GM12878 (cell line): ENCODE data around the gene DHX34. TPM values are rescaled to one million over a fixed set of nuclear protein-coding genes. Genes with fewer than 3 reads are reported as not detected.

Source experiments
- ATAC-seq: fragments of 200-7000 bp; cut with Tn5 transposase; 3 replicates; pipeline ENCODE4 v1.9.1; 2020; ENCODE audit warnings: mild to moderate bottlenecking, moderate library complexity
- BruUV-seq: library from RNA; stranded (reverse); fragments of 400-500 nt; replicated peaks from 2 replicates; lab custom pipeline; 2021; lab: Mats Ljungman, UMichigan
- CTCF ChIA-PET: fragments of 300-600 bp; sonication (Branson Sonifier 250); formaldehyde crosslinking; extraction: SDS; loops from one replicate; lab custom pipeline; 2021; ENCODE audit warnings: inconsistent platforms; lab: Yijun Ruan, JAX
- POLR2A ChIA-PET: fragments of 350-600 bp; formaldehyde crosslinking; extraction: SDS; loops from one replicate; lab custom pipeline; 2021; ENCODE audit warnings: inconsistent platforms; lab: Charles Lee
- RAD21 ChIA-PET: fragments of 300-600 bp; sonication (Branson Sonifier 250); formaldehyde crosslinking; loops from one replicate; lab custom pipeline; 2023; ENCODE audit warnings: antibody characterized with exemption; ENCODE audit not compliant: unreplicated experiment; lab: Charles Lee
- SMC1A ChIA-PET: fragments of 300-600 bp; sonication (Branson Sonifier 250); formaldehyde crosslinking; loops from one replicate; lab custom pipeline; 2023; ENCODE audit not compliant: unreplicated experiment, uncharacterized antibody; lab: Charles Lee
- DNase-seq: peaks from one replicate; pipeline ENCODE4 v3.0.0-alpha.2; 2011; ENCODE audit warnings: low read depth, low spot score
- FAIRE-seq: peaks from 3 replicates; lab custom pipeline; 2011; peaks lifted over from hg19 to GRCh38; lab: Jason Lieb, UNC
- H2AFZ ChIP-seq: 2 replicates; pipeline ENCODE4 v1.6.0; 2011; ENCODE audit warnings: low read depth, low read length, control low read depth; ENCODE audit not compliant: control insufficient read depth
- H3K27ac ChIP-seq: 2 replicates; pipeline ENCODE4 v1.5.1; 2011; ENCODE audit warnings: control low read depth; ENCODE audit not compliant: control insufficient read depth, insufficient read depth
- H3K27me3 ChIP-seq, 2 experiments: replicated peaks in 1 of 2; 2 replicates each; pipeline versions ENCODE4 v1.6.0 to v1.6.1; 2011; ENCODE audit warnings: low read length in 1 of 2; ENCODE audit not compliant: control insufficient read depth in 2 of 2, insufficient read depth in 2 of 2
- H3K36me3 ChIP-seq, 2 experiments: 2 replicates each; pipeline ENCODE4 v1.5.1; 2011; ENCODE audit warnings: low read length in 1 of 2; ENCODE audit not compliant: control insufficient read depth in 2 of 2, insufficient read depth in 2 of 2
- H3K4me1 ChIP-seq: 2 replicates; pipeline ENCODE4 v1.6.1; 2011; ENCODE audit warnings: mild to moderate bottlenecking, low read length, moderate library complexity, mixed read lengths; ENCODE audit not compliant: control insufficient read depth, insufficient read depth
- H3K4me2 ChIP-seq: 2 replicates; pipeline ENCODE4 v1.6.0; 2011; ENCODE audit warnings: control low read depth; ENCODE audit not compliant: control insufficient read depth, insufficient read depth
- H3K4me3 ChIP-seq: fragments of 200-600 bp; sonication (generic); 2 replicates; pipeline ENCODE4 v1.5.1; 2016
- H3K79me2 ChIP-seq: 2 replicates; pipeline ENCODE4 v1.6.0; 2011; ENCODE audit warnings: low read length; ENCODE audit not compliant: control insufficient read depth, insufficient read depth
- H3K9ac ChIP-seq: 2 replicates; pipeline ENCODE4 v1.8.0; 2011; ENCODE audit warnings: low read length, control low read depth, mixed read lengths; ENCODE audit not compliant: control insufficient read depth, insufficient read depth
- H3K9me3 ChIP-seq: replicated peaks from 3 replicates; pipeline ENCODE4 v1.5.1; 2011; ENCODE audit warnings: mild to moderate bottlenecking, low read length; ENCODE audit not compliant: control insufficient read depth, insufficient read depth
- H4K20me1 ChIP-seq: 2 replicates; pipeline ENCODE4 v1.6.0; 2011; ENCODE audit not compliant: control insufficient read depth, insufficient read depth
- NR2C2 ChIP-seq: IDR thresholded peaks from 2 replicates; pipeline ENCODE4 v1.6.1; 2011; ENCODE audit warnings: borderline replicate concordance, low read depth; ENCODE audit not compliant: control insufficient read depth, insufficient read length
- PKNOX1 ChIP-seq: fragments of 450-650 bp; IDR thresholded peaks from 2 replicates; pipeline ENCODE4 v1.6.1; 2016; ENCODE audit warnings: mild to moderate bottlenecking
- RUNX3 ChIP-seq: IDR thresholded peaks from 2 replicates; pipeline ENCODE4 v1.6.1; 2012; ENCODE audit warnings: low read length, inconsistent platforms
- ZNF24 ChIP-seq: fragments of 450-650 bp; IDR thresholded peaks from 2 replicates; pipeline ENCODE4 v1.6.1; 2017; ENCODE audit warnings: antibody characterized with exemption, mild to moderate bottlenecking
- WGBS: methylation state at CpG from one replicate; pipeline ENCODE4 v1.1.6; 2016; ENCODE audit warnings: low lambda C conversion rate; ENCODE audit not compliant: insufficient replicate concordance, insufficient coverage; ENCODE audit errors: missing lambda C conversion rate; 5-methylcytosine and 5-hydroxymethylcytosine counted together
- in situ Hi-C: fragments of 300-500 bp; cut with MboI; formaldehyde crosslinking; loops from 9 replicates; pipeline ENCODE4 v1.14.3; 2018; ENCODE audit warnings: mixed read lengths
- intact Hi-C: fragments of 100-400 bp; cut with micrococcal nuclease; formaldehyde crosslinking; loops from one replicate; pipeline ENCODE4 v1.14.2; 2022; ENCODE audit not compliant: unreplicated experiment
- polyA plus RNA-seq, 11 experiments: library from polyadenylated mRNA; depleted of rRNA in 4 of 11; unstranded in 6 of 11; stranded (reverse) in 5 of 11; fragments of >200 nt; fragmentation: Nextera tagmentation in 4 of 11; fragmentation: Illumina TruSeq in 1 of 11; extraction: Ambion mirVana in 4 of 11; extraction: Trizol in 1 of 11; gene quantifications; 1 replicate in 1 of 11; 2 replicates in 10 of 11; pipeline versions ENCODE4 v1.2.1 to v1.2.3, GENCODE V29; 2011 to 2016; ENCODE audit warnings: inconsistent platforms in 2 of 11, missing spikeins in 2 of 11, low read depth in 1 of 11
- total RNA-seq, 4 experiments: library from RNA; depleted of rRNA in 3 of 4; stranded (reverse); fragments of >200 nt in 3 of 4; fragmentation: Illumina TruSeq in 1 of 4; extraction: Trizol in 1 of 4; gene quantifications; 2 replicates each; pipeline versions ENCODE4 v1.2.1 to v1.2.3, GENCODE V29; 2013 to 2021
- TF ChIP-seq, protein P1 (sequence below): fragments of 150-350 bp; IDR thresholded peaks from 2 replicates; pipeline ENCODE4 v1.6.1; 2014; ENCODE audit warnings: mild to moderate bottlenecking, low read depth, low read length
- TF ChIP-seq, protein P2 (sequence below): IDR thresholded peaks from 2 replicates; pipeline ENCODE4 v1.6.1; 2012; ENCODE audit warnings: improper control_type of control experiment, low read depth, low read length; ENCODE audit not compliant: insufficient replicate concordance

The DHX34 gene
- total and polyA plus RNA-seq, 10 of the 15 experiments (the other 5 are each of a cell fraction or from before 2014, with no cell fraction given): 0.19 to 16.9 (median 10.5) TPM

DNA sequence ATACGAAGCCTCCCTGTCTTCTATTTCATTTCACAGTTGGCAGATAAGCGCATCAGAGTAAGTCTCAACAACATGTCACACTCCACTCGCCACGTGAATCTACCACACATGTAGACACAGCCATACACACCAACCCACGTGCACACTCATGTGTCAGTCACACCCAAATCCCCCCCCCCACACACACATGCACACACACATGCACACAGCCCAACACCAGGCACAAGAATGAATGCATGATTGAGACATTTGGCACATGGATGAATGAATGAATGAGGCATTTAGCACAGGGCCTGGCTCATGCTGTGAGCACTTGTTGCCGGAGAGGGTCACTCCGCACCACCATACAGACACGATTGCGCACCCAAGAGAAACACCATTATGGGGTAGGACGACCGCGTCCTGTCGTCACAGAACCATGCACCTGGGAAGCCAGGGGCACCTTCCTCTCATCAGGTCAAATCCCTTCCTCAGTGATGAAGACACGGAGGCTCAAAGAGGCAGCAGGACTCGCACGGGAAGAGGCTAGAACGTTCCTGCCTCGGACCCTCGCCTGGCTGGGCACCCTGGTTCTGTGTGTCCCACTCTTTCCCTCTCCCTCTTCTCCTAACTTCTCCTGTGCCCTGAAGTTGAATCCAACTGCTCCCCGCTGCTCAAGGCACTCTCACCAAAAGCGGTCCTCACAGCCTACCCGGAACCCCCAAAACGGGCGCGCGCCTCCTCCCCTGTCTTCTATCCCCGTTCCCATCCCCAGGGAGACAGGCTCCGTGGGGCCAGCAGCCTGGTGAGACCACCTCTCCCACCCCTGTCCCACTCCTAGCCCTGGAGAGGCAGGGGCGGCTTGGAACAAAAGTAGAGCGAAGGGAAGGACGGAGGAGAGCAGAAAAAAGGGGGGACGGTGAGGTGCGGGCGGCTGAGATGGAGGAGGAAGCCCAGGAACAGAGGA is 68.9 kb downstream of the DHX34 start:
- TF ChIP-seq, protein P1, sequence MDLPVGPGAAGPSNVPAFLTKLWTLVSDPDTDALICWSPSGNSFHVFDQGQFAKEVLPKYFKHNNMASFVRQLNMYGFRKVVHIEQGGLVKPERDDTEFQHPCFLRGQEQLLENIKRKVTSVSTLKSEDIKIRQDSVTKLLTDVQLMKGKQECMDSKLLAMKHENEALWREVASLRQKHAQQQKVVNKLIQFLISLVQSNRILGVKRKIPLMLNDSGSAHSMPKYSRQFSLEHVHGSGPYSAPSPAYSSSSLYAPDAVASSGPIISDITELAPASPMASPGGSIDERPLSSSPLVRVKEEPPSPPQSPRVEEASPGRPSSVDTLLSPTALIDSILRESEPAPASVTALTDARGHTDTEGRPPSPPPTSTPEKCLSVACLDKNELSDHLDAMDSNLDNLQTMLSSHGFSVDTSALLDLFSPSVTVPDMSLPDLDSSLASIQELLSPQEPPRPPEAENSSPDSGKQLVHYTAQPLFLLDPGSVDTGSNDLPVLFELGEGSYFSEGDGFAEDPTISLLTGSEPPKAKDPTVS: no peak
- TF ChIP-seq PKNOX1: peak; percentile 31; the same call in 1 of the 2 replicates
- TF ChIP-seq NR2C2: no peak
- TF ChIP-seq, protein P2, sequence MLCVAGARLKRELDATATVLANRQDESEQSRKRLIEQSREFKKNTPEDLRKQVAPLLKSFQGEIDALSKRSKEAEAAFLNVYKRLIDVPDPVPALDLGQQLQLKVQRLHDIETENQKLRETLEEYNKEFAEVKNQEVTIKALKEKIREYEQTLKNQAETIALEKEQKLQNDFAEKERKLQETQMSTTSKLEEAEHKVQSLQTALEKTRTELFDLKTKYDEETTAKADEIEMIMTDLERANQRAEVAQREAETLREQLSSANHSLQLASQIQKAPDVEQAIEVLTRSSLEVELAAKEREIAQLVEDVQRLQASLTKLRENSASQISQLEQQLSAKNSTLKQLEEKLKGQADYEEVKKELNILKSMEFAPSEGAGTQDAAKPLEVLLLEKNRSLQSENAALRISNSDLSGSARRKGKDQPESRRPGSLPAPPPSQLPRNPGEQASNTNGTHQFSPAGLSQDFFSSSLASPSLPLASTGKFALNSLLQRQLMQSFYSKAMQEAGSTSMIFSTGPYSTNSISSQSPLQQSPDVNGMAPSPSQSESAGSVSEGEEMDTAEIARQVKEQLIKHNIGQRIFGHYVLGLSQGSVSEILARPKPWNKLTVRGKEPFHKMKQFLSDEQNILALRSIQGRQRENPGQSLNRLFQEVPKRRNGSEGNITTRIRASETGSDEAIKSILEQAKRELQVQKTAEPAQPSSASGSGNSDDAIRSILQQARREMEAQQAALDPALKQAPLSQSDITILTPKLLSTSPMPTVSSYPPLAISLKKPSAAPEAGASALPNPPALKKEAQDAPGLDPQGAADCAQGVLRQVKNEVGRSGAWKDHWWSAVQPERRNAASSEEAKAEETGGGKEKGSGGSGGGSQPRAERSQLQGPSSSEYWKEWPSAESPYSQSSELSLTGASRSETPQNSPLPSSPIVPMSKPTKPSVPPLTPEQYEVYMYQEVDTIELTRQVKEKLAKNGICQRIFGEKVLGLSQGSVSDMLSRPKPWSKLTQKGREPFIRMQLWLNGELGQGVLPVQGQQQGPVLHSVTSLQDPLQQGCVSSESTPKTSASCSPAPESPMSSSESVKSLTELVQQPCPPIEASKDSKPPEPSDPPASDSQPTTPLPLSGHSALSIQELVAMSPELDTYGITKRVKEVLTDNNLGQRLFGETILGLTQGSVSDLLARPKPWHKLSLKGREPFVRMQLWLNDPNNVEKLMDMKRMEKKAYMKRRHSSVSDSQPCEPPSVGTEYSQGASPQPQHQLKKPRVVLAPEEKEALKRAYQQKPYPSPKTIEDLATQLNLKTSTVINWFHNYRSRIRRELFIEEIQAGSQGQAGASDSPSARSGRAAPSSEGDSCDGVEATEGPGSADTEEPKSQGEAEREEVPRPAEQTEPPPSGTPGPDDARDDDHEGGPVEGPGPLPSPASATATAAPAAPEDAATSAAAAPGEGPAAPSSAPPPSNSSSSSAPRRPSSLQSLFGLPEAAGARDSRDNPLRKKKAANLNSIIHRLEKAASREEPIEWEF: no peak
- peak; percentile 72 for TF ChIP-seq ZNF24
- no peak for TF ChIP-seq RUNX3
- TF ChIP-seq, all 136 proteins: peak for 2
- H3K9me3 ChIP-seq: no peaks in the 10 kb centered on the region
- SMC1A ChIA-PET: no interaction called here
- no peak overlapping the region for H3K9ac ChIP-seq
- H3K36me3 ChIP-seq: no peaks in the 10 kb centered on the region
- peaks cover 15 to 17% of the 10 kb centered on the region in 2 experiments for H3K27me3 ChIP-seq
- intact Hi-C loops: no loop called here
- in situ Hi-C loops: no loop called here
- DNase-seq (no peak), ATAC-seq (peak; percentile 22), FAIRE-seq (no peak)
- RAD21 ChIA-PET: no interaction called here
- H3K4me2 ChIP-seq: no peak overlapping the region
- no peak overlapping the region for H3K27ac ChIP-seq
- CTCF ChIA-PET: interaction anchor here (0.6 kb wide), 1 partner anchor 337 kb away, joined by 3 read pairs; no protein-coding TSS in a partner anchor
- no peaks in the 10 kb centered on the region for H4K20me1 ChIP-seq
- POLR2A ChIA-PET: no interaction called here
- WGBS: 24% methylated on average over 32 of the region's 34 CpGs
- no peaks in the 10 kb centered on the region; the same call in 1 of the 2 replicates for H3K4me1 ChIP-seq
- H3K79me2 ChIP-seq: no peaks in the 10 kb centered on the region
- BruUV-seq: no TSS peak
- H3K4me3 ChIP-seq: no peak overlapping the region
- no peak overlapping the region for H2AFZ ChIP-seq
